ENCODE measurements around the gene HORMAD1. TPM values are rescaled to one million over a fixed set of nuclear protein-coding genes. Genes with fewer than 3 reads are reported as not detected.

The HORMAD1 gene
- total and polyA plus RNA-seq, 2 experiments from 2014 or later, result not detected

GRCh38 chr1:150720098-150720497 lies 597 bp downstream of the HORMAD1 start:
- TF ChIP-seq, protein P1, sequence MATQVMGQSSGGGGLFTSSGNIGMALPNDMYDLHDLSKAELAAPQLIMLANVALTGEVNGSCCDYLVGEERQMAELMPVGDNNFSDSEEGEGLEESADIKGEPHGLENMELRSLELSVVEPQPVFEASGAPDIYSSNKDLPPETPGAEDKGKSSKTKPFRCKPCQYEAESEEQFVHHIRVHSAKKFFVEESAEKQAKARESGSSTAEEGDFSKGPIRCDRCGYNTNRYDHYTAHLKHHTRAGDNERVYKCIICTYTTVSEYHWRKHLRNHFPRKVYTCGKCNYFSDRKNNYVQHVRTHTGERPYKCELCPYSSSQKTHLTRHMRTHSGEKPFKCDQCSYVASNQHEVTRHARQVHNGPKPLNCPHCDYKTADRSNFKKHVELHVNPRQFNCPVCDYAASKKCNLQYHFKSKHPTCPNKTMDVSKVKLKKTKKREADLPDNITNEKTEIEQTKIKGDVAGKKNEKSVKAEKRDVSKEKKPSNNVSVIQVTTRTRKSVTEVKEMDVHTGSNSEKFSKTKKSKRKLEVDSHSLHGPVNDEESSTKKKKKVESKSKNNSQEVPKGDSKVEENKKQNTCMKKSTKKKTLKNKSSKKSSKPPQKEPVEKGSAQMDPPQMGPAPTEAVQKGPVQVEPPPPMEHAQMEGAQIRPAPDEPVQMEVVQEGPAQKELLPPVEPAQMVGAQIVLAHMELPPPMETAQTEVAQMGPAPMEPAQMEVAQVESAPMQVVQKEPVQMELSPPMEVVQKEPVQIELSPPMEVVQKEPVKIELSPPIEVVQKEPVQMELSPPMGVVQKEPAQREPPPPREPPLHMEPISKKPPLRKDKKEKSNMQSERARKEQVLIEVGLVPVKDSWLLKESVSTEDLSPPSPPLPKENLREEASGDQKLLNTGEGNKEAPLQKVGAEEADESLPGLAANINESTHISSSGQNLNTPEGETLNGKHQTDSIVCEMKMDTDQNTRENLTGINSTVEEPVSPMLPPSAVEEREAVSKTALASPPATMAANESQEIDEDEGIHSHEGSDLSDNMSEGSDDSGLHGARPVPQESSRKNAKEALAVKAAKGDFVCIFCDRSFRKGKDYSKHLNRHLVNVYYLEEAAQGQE (IDR thresholded peaks at IDR 0.05; ENCODE audit: unreplicated experiment), result no peak
- TF ChIP-seq NANOG (IDR thresholded peaks at IDR 0.05; ENCODE audit: borderline replicate concordance) (no peak), ZNF331 (CRISPR knock-in tag; IDR thresholded peaks at IDR 0.05; ENCODE audit: low read depth) (no peak), CTCF (conservative IDR thresholded peaks at IDR 0.05; ENCODE audit: low read depth in 2 of 2) (no peak), ETS1 (IDR thresholded peaks at IDR 0.05) (no peak), POLR2AphosphoS5 (IDR thresholded peaks at IDR 0.05; ENCODE audit: low read depth) (no peak), JUNB (IDR thresholded peaks at IDR 0.05; ENCODE audit: unreplicated experiment) (no peak), ZNF114 (CRISPR knock-in tag; IDR thresholded peaks at IDR 0.05) (no peak), EZH2phosphoT487 (IDR thresholded peaks at IDR 0.05; ENCODE audit: unreplicated experiment) (no peak), STAT1 (IDR thresholded peaks at IDR 0.05; ENCODE audit: unreplicated experiment) (no peak), CREB1 (CRISPR knock-in tag; IDR thresholded peaks at IDR 0.05; ENCODE audit: low read depth) (no peak), EZH2 (IDR thresholded peaks at IDR 0.05; ENCODE audit: low read depth, unreplicated experiment) (no peak)
- TF ChIP-seq, protein P2, sequence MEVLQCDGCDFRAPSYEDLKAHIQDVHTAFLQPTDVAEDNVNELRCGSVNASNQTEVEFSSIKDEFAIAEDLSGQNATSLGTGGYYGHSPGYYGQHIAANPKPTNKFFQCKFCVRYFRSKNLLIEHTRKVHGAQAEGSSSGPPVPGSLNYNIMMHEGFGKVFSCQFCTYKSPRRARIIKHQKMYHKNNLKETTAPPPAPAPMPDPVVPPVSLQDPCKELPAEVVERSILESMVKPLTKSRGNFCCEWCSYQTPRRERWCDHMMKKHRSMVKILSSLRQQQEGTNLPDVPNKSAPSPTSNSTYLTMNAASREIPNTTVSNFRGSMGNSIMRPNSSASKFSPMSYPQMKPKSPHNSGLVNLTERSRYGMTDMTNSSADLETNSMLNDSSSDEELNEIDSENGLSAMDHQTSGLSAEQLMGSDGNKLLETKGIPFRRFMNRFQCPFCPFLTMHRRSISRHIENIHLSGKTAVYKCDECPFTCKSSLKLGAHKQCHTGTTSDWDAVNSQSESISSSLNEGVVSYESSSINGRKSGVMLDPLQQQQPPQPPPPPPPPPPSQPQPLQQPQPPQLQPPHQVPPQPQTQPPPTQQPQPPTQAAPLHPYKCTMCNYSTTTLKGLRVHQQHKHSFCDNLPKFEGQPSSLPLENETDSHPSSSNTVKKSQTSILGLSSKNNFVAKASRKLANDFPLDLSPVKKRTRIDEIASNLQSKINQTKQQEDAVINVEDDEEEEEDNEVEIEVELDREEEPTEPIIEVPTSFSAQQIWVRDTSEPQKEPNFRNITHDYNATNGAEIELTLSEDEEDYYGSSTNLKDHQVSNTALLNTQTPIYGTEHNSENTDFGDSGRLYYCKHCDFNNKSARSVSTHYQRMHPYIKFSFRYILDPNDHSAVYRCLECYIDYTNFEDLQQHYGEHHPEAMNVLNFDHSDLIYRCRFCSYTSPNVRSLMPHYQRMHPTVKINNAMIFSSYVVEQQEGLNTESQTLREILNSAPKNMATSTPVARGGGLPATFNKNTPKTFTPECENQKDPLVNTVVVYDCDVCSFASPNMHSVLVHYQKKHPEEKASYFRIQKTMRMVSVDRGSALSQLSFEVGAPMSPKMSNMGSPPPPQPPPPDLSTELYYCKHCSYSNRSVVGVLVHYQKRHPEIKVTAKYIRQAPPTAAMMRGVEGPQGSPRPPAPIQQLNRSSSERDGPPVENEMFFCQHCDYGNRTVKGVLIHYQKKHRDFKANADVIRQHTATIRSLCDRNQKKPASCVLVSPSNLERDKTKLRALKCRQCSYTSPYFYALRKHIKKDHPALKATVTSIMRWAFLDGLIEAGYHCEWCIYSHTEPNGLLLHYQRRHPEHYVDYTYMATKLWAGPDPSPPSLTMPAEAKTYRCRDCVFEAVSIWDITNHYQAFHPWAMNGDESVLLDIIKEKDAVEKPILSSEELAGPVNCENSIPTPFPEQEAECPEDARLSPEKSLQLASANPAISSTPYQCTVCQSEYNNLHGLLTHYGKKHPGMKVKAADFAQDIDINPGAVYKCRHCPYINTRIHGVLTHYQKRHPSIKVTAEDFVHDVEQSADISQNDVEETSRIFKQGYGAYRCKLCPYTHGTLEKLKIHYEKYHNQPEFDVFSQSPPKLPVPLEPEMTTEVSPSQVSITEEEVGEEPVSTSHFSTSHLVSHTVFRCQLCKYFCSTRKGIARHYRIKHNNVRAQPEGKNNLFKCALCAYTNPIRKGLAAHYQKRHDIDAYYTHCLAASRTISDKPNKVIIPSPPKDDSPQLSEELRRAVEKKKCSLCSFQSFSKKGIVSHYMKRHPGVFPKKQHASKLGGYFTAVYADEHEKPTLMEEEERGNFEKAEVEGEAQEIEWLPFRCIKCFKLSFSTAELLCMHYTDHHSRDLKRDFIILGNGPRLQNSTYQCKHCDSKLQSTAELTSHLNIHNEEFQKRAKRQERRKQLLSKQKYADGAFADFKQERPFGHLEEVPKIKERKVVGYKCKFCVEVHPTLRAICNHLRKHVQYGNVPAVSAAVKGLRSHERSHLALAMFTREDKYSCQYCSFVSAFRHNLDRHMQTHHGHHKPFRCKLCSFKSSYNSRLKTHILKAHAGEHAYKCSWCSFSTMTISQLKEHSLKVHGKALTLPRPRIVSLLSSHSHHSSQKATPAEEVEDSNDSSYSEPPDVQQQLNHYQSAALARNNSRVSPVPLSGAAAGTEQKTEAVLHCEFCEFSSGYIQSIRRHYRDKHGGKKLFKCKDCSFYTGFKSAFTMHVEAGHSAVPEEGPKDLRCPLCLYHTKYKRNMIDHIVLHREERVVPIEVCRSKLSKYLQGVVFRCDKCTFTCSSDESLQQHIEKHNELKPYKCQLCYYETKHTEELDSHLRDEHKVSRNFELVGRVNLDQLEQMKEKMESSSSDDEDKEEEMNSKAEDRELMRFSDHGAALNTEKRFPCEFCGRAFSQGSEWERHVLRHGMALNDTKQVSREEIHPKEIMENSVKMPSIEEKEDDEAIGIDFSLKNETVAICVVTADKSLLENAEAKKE (CRISPR knock-in tag; IDR thresholded peaks at IDR 0.05), result no peak
- H3K4me1 ChIP-seq (ENCODE audit: insufficient read depth), result no peaks in the 10 kb centered on the region
- Mint-ChIP-seq H3K4me3 (no peak overlapping the region), H3K36me3 (ENCODE audit: low read depth) (no peaks in the 10 kb centered on the region), H3K27ac (no peak overlapping the region), H3K9me3 (no peaks in the 10 kb centered on the region), H3K4me1 (no peaks in the 10 kb centered on the region), H3K27me3 (ENCODE audit: insufficient read depth, low read depth, poor library complexity) (no peaks in the 10 kb centered on the region)
- no peak overlapping the region for H3K27ac ChIP-seq (ENCODE audit: low read depth)
- no peak overlapping the region for H3K4me2 ChIP-seq
- H3K27me3 ChIP-seq (ENCODE audit: insufficient read depth), result no peaks in the 10 kb centered on the region
- DNase-seq (ENCODE audit: low spot score) (no peak), ATAC-seq (no peak)
- H3K79me2 ChIP-seq (replicated peaks; ENCODE audit: insufficient read depth), result no peaks in the 10 kb centered on the region
- no peaks in the 10 kb centered on the region for H4K20me1 ChIP-seq (replicated peaks; ENCODE audit: insufficient read depth)
- H3F3A ChIP-seq (replicated peaks; ENCODE audit: low read depth), result no peaks in the 10 kb centered on the region
- no peaks in the 10 kb centered on the region for H3K36me3 ChIP-seq (ENCODE audit: insufficient read depth)
- H3K9me2 ChIP-seq (ENCODE audit: insufficient read depth), result no peaks in the 10 kb centered on the region
- H2AFZ ChIP-seq, result peak overlapping the region; percentile 74
- H3K4me3 ChIP-seq, result no peak overlapping the region

Measured in GM23338 (cell line).